Measurements from ENCODE around the gene PDE11A.

GRCh38 chr2:178069551-178069950, 3.0 kb downstream of the PDE11A start:
- TF ChIP-seq CTCF (IDR thresholded peaks at IDR 0.05) (no peak), EP300 (IDR thresholded peaks at IDR 0.05) (no peak), POLR2A (IDR thresholded peaks at IDR 0.05) (no peak)

All from tibial nerve (tissue), 4 donors.